SK-N-MC (cell line): ENCODE measurements around the gene NINJ2.

ENCODE experiments used
- EZH2 ChIP-seq: fragments of 200-600 bp; sonication (generic); IDR thresholded peaks from one replicate; pipeline ENCODE4 v1.6.1; 2017; ENCODE audit warnings: antibody characterized with exemption
- FOXP2 ChIP-seq: optimal IDR thresholded peaks from 2 replicates; pipeline ENCODE3; 2011; ENCODE audit warnings: mild to moderate bottlenecking, moderate library complexity; ENCODE audit not compliant: insufficient read depth; ENCODE audit errors: extremely low read length, control extremely low read depth
- POLR2AphosphoS5 ChIP-seq: IDR thresholded peaks from 2 replicates; pipeline ENCODE4 v1.6.1; 2012; ENCODE audit warnings: mild to moderate bottlenecking, low read depth, low read length, borderline replicate concordance

GRCh38 chr12:568486-568885 is 94.8 kb downstream of the NINJ2 start:
- TF ChIP-seq EZH2 (no peak), POLR2AphosphoS5 (no peak), FOXP2 (no peak)
